Panc1 (cell line): ENCODE data around the gene DHODH.

Experiments
- POLR2AphosphoS5 ChIP-seq: IDR thresholded peaks from 2 replicates; pipeline ENCODE4 v1.6.1; 2012; ENCODE audit warnings: mild to moderate bottlenecking, low read depth, low read length, moderate library complexity
- SIN3A ChIP-seq: IDR thresholded peaks from 2 replicates; pipeline ENCODE4 v1.6.1; 2012; ENCODE audit warnings: low read depth, mild to moderate bottlenecking, low read length, moderate library complexity, borderline replicate concordance; ENCODE audit not compliant: insufficient read depth
- TF ChIP-seq, protein P1 (sequence below): fragments of 450-650 bp; IDR thresholded peaks from 2 replicates; pipeline ENCODE4 v1.5.1; 2017; ENCODE audit warnings: mild to moderate bottlenecking
- TF ChIP-seq, protein P2 (sequence below), 2 experiments: IDR thresholded peaks; 2 replicates each; pipeline ENCODE4 v1.6.1; 2011 to 2012; ENCODE audit warnings: low read depth in 2 of 2, control low read depth in 1 of 2, low read length in 1 of 2, mild to moderate bottlenecking in 1 of 2, moderate library complexity in 1 of 2; ENCODE audit not compliant: insufficient read depth in 1 of 2

DNA sequence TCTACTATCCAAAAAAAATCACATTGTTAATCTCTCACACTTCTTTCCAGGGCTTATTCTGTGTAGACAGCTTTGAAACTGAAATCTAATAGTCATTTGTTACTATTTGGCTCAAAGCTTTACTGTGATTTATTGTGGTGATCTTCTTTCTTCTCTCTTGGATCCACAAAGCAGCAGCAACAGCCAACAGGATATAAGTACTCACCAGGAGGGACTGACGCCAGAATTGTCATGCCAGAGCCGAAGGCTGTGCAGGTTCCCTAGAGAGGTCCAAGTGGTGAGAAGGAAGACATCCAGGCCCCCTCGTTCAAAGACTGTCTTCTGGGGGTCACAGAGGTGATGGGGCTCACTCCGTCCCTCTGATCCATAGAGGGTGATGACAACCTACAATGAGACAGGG lies 41.6 kb upstream of the DHODH start:
- TF ChIP-seq POLR2AphosphoS5 (no peak), SIN3A (no peak)
- TF ChIP-seq, protein P1, sequence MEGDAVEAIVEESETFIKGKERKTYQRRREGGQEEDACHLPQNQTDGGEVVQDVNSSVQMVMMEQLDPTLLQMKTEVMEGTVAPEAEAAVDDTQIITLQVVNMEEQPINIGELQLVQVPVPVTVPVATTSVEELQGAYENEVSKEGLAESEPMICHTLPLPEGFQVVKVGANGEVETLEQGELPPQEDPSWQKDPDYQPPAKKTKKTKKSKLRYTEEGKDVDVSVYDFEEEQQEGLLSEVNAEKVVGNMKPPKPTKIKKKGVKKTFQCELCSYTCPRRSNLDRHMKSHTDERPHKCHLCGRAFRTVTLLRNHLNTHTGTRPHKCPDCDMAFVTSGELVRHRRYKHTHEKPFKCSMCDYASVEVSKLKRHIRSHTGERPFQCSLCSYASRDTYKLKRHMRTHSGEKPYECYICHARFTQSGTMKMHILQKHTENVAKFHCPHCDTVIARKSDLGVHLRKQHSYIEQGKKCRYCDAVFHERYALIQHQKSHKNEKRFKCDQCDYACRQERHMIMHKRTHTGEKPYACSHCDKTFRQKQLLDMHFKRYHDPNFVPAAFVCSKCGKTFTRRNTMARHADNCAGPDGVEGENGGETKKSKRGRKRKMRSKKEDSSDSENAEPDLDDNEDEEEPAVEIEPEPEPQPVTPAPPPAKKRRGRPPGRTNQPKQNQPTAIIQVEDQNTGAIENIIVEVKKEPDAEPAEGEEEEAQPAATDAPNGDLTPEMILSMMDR = no peak
- TF ChIP-seq, protein P2, sequence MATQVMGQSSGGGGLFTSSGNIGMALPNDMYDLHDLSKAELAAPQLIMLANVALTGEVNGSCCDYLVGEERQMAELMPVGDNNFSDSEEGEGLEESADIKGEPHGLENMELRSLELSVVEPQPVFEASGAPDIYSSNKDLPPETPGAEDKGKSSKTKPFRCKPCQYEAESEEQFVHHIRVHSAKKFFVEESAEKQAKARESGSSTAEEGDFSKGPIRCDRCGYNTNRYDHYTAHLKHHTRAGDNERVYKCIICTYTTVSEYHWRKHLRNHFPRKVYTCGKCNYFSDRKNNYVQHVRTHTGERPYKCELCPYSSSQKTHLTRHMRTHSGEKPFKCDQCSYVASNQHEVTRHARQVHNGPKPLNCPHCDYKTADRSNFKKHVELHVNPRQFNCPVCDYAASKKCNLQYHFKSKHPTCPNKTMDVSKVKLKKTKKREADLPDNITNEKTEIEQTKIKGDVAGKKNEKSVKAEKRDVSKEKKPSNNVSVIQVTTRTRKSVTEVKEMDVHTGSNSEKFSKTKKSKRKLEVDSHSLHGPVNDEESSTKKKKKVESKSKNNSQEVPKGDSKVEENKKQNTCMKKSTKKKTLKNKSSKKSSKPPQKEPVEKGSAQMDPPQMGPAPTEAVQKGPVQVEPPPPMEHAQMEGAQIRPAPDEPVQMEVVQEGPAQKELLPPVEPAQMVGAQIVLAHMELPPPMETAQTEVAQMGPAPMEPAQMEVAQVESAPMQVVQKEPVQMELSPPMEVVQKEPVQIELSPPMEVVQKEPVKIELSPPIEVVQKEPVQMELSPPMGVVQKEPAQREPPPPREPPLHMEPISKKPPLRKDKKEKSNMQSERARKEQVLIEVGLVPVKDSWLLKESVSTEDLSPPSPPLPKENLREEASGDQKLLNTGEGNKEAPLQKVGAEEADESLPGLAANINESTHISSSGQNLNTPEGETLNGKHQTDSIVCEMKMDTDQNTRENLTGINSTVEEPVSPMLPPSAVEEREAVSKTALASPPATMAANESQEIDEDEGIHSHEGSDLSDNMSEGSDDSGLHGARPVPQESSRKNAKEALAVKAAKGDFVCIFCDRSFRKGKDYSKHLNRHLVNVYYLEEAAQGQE (IDR thresholded peaks at IDR 0.05; ENCODE audit: insufficient read depth in 1 of 2, low read depth in 2 of 2, low read length in 1 of 2) = no peak
